HepG2 (cell line): ENCODE data around the gene HPS4. TPM values are rescaled to one million over a fixed set of nuclear protein-coding genes. Genes with fewer than 3 reads are reported as not detected.

Experiments
- DMTF1 ChIP-seq: sonication (generic); formaldehyde crosslinking; IDR thresholded peaks from 2 replicates; pipeline ENCODE4 v1.4.0; 2020; ENCODE audit warnings: mild to moderate bottlenecking, missing genetic modification reagents
- FOXA3 ChIP-seq: IDR thresholded peaks from 2 replicates; pipeline ENCODE4 v1.6.1; 2016; ENCODE audit warnings: missing genetic modification reagents, missing compliant biosample characterization
- GABPB1 ChIP-seq: IDR thresholded peaks from 2 replicates; pipeline ENCODE4 v1.6.1; 2016; ENCODE audit warnings: mild to moderate bottlenecking, missing genetic modification reagents, moderate library complexity, missing compliant biosample characterization
- HOXA7 ChIP-seq: sonication (generic); formaldehyde crosslinking; IDR thresholded peaks from 2 replicates; pipeline ENCODE4 v1.8.1; 2022; ENCODE audit warnings: mild to moderate bottlenecking, missing genetic modification reagents, moderate library complexity
- MBD4 ChIP-seq: IDR thresholded peaks from 2 replicates; pipeline ENCODE4 v1.6.1; 2012; ENCODE audit warnings: low read length, inconsistent platforms, borderline replicate concordance
- MED8 ChIP-seq: sonication (generic); formaldehyde crosslinking; IDR thresholded peaks from 2 replicates; pipeline ENCODE4 v1.8.1; 2023; ENCODE audit warnings: mild to moderate bottlenecking, missing genetic modification reagents; ENCODE audit not compliant: insufficient replicate concordance
- MEF2D ChIP-seq: sonication (generic); formaldehyde crosslinking; IDR thresholded peaks from 2 replicates; pipeline ENCODE4 v1.5.1; 2020; ENCODE audit warnings: mild to moderate bottlenecking, missing genetic modification reagents
- MYC ChIP-seq: sonication (generic); formaldehyde crosslinking; IDR thresholded peaks from 2 replicates; pipeline ENCODE4 v1.9.0; 2021; ENCODE audit warnings: missing genetic modification reagents, borderline replicate concordance
- MZF1 ChIP-seq: sonication (generic); formaldehyde crosslinking; IDR thresholded peaks from 2 replicates; pipeline ENCODE4 v1.8.1; 2023; ENCODE audit warnings: mild to moderate bottlenecking, missing genetic modification reagents, borderline replicate concordance
- NFIC ChIP-seq: IDR thresholded peaks from 2 replicates; pipeline ENCODE4 v1.6.1; 2012; ENCODE audit warnings: mild to moderate bottlenecking, low read length, inconsistent platforms
- SETDB1 ChIP-seq: sonication (generic); formaldehyde crosslinking; IDR thresholded peaks from 2 replicates; pipeline ENCODE4 v1.5.1; 2020; ENCODE audit warnings: missing genetic modification reagents, mild to moderate bottlenecking, borderline replicate concordance
- SIX4 ChIP-seq: sonication (generic); formaldehyde crosslinking; IDR thresholded peaks from 2 replicates; pipeline ENCODE4 v1.4.0; 2020; ENCODE audit warnings: missing genetic modification reagents
- SOX6 ChIP-seq, 2 experiments: fragments of 450-650 bp in 1 of 2; sonication (generic) in 1 of 2; formaldehyde crosslinking in 1 of 2; IDR thresholded peaks; 2 replicates each; pipeline versions ENCODE4 v1.4.0 to v1.6.1; 2017 to 2020; ENCODE audit warnings: antibody characterized with exemption in 1 of 2, mild to moderate bottlenecking in 1 of 2, missing genetic modification reagents in 1 of 2
- SP1 ChIP-seq, 2 experiments: fragments of 450-650 bp in 1 of 2; sonication (generic) in 1 of 2; formaldehyde crosslinking in 1 of 2; IDR thresholded peaks; 2 replicates each; pipeline versions ENCODE4 v1.4.0 to v1.6.1; 2016 to 2020; ENCODE audit warnings: missing genetic modification reagents in 1 of 2
- ZBTB26 ChIP-seq: IDR thresholded peaks from 2 replicates; pipeline ENCODE4 v1.6.1; 2016; ENCODE audit warnings: missing compliant biosample characterization, missing genetic modification reagents, borderline replicate concordance
- ZHX2 ChIP-seq, 2 experiments: sonication (generic) in 1 of 2; formaldehyde crosslinking in 1 of 2; IDR thresholded peaks; 2 replicates each; pipeline versions ENCODE4 v1.6.1 to v1.9.0; 2014 to 2022; ENCODE audit warnings: antibody characterized with exemption in 1 of 2, borderline replicate concordance in 1 of 2, inconsistent platforms in 1 of 2, low read depth in 1 of 2, missing genetic modification reagents in 1 of 2
- ZNF124 ChIP-seq: sonication (generic); formaldehyde crosslinking; IDR thresholded peaks from 2 replicates; pipeline ENCODE4 v1.4.0; 2020; ENCODE audit warnings: missing genetic modification reagents
- ZNF605 ChIP-seq: sonication (generic); formaldehyde crosslinking; IDR thresholded peaks from 2 replicates; pipeline ENCODE4 v1.8.0; 2022; ENCODE audit warnings: mild to moderate bottlenecking, missing genetic modification reagents
- ZNF772 ChIP-seq: sonication (generic); formaldehyde crosslinking; IDR thresholded peaks from 2 replicates; pipeline ENCODE4 v1.5.0; 2020; ENCODE audit warnings: mild to moderate bottlenecking, missing genetic modification reagents
- ZNF788 ChIP-seq: sonication (generic); formaldehyde crosslinking; IDR thresholded peaks from 2 replicates; pipeline ENCODE4 v1.5.0; 2020; ENCODE audit warnings: mild to moderate bottlenecking, missing genetic modification reagents, borderline replicate concordance
- polyA plus RNA-seq, 8 experiments: library from polyadenylated mRNA; depleted of rRNA in 3 of 8; stranded (reverse) in 7 of 8; unstranded in 1 of 8; fragments of >200 nt; fragmentation: Illumina TruSeq in 4 of 8; extraction: Trizol in 4 of 8; gene quantifications; 2 replicates each; pipeline versions ENCODE4 v1.2.1 to v1.2.3, GENCODE V29; 2011 to 2016; ENCODE audit warnings: low read depth in 4 of 8, missing spikeins in 1 of 8, mixed read lengths in 1 of 8; ENCODE audit not compliant: insufficient read depth in 1 of 8
- total RNA-seq, 5 experiments: library from RNA; depleted of rRNA; stranded (reverse); fragments of >200 nt; fragmentation: Illumina TruSeq; extraction: Trizol; gene quantifications; 2 replicates each; pipeline ENCODE4 v1.2.3, GENCODE V29; 2016; ENCODE audit warnings: low read depth in 1 of 5

HPS4 gene
- total and polyA plus RNA-seq, 2 of the 13 experiments (the other 11 are each of a cell fraction or from before 2014, with no cell fraction given): 27.4 to 34.0 TPM

GRCh38 chr22:26512149-26512793 is 28.7 kb upstream of the HPS4 start, which contains the start of gene TFIP11 (continued):
- TF ChIP-seq SIX4 (CRISPR knock-in tag) (peak; percentile 26; the same call in 1 of the 2 replicates), ZNF124 (CRISPR knock-in tag) (peak; percentile 76; the same call in 1 of the 2 replicates), ZNF772 (CRISPR knock-in tag) (peak; percentile 66; the same call in 1 of the 2 replicates), ZNF605 (CRISPR knock-in tag) (peak; percentile 74; the same call in 1 of the 2 replicates), GABPB1 (CRISPR knock-in tag) (peak; percentile 100), DMTF1 (CRISPR knock-in tag) (no peak), SETDB1 (no peak), MEF2D (CRISPR knock-in tag) (peak; percentile 85), FOXA3 (CRISPR knock-in tag) (0 out of 2 replicates have a peak, but pooled peaks have one; percentile 43), SOX6 (IDR thresholded peaks at IDR 0.05) (no peak), SOX6 (CRISPR knock-in tag; IDR thresholded peaks at IDR 0.05) (peak; percentile 41), ZHX2 (IDR thresholded peaks at IDR 0.05; ENCODE audit: low read depth) (peak; percentile 89), ZHX2 (CRISPR knock-in tag; IDR thresholded peaks at IDR 0.05; ENCODE audit: borderline replicate concordance) (no peak), MZF1 (0 out of 2 replicates have a peak, but pooled peaks have one; percentile 65), MED8 (CRISPR knock-in tag) (peak; percentile 62), NFIC (no peak), ZBTB26 (no peak; the same call in 1 of the 2 replicates), HOXA7 (no peak), MBD4 (no peak), ZNF788 (CRISPR knock-in tag) (peak; percentile 94), MYC (CRISPR knock-in tag) (peak; percentile 95), SP1 (IDR thresholded peaks at IDR 0.05) (no peak), SP1 (CRISPR knock-in tag; IDR thresholded peaks at IDR 0.05) (peak; percentile 28; the same call in 1 of the 2 replicates)
